Activated B cell treated with CpG ODN at 0.5 μM for 24 hours (primary cell): ENCODE measurements around the gene GNAO1. TPM values are rescaled to one million over a fixed set of nuclear protein-coding genes. Genes with fewer than 3 reads are reported as not detected.

ENCODE experiments used
- ATAC-seq: fragments of 200-7000 bp; cut with Tn5 transposase; one replicate; pipeline ENCODE4 v1.10.0; 2021; ENCODE audit warnings: low read depth, mild to moderate bottlenecking, moderate library complexity
- CTCF ChIA-PET: fragments of 350-600 bp; sonication (Branson Sonifier 250); formaldehyde crosslinking; loops from one replicate; lab custom pipeline; 2021; ENCODE audit warnings: antibody characterized with exemption; lab: Charles Lee
- POLR2A ChIA-PET: fragments of 350-600 bp; sonication (Branson Sonifier 250); formaldehyde crosslinking; loops from one replicate; lab custom pipeline; 2021; ENCODE audit warnings: antibody characterized with exemption; lab: Charles Lee
- DNase-seq: peaks from one replicate; pipeline ENCODE4 v3.0.0; 2022
- H3K27ac Mint-ChIP-seq: one replicate; pipeline ENCODE4 v1.8.0; 2020; ENCODE audit warnings: mixed read lengths
- H3K27me3 Mint-ChIP-seq: one replicate; pipeline ENCODE4 v1.8.0; 2021; ENCODE audit warnings: mixed read lengths
- H3K36me3 Mint-ChIP-seq: one replicate; pipeline ENCODE4 v1.8.0; 2021; ENCODE audit warnings: low read depth, mixed read lengths
- H3K4me1 Mint-ChIP-seq: one replicate; pipeline ENCODE4 v1.8.0; 2021; ENCODE audit warnings: mixed read lengths
- H3K4me3 Mint-ChIP-seq: one replicate; pipeline ENCODE4 v1.8.0; 2020; ENCODE audit warnings: mild to moderate bottlenecking, mixed read lengths
- H3K9me3 Mint-ChIP-seq: one replicate; pipeline ENCODE4 v1.8.0; 2020; ENCODE audit warnings: mixed read lengths
- CTCF ChIP-seq: fragments of 200-600 bp; IDR thresholded peaks from one replicate; pipeline ENCODE4 v1.8.0; 2022; ENCODE audit warnings: antibody characterized with exemption, mild to moderate bottlenecking
- intact Hi-C: fragments of 100-400 bp; cut with micrococcal nuclease; formaldehyde crosslinking; loops from one replicate; pipeline ENCODE4 v1.15.1; 2024
- total RNA-seq: library from RNA; stranded (reverse); gene quantifications from 2 replicates; pipeline ENCODE4 v1.2.3, GENCODE V29; 2022

The GNAO1 gene
- total RNA-seq, 1 donor from 2014 or later: 0.53 TPM

DNA sequence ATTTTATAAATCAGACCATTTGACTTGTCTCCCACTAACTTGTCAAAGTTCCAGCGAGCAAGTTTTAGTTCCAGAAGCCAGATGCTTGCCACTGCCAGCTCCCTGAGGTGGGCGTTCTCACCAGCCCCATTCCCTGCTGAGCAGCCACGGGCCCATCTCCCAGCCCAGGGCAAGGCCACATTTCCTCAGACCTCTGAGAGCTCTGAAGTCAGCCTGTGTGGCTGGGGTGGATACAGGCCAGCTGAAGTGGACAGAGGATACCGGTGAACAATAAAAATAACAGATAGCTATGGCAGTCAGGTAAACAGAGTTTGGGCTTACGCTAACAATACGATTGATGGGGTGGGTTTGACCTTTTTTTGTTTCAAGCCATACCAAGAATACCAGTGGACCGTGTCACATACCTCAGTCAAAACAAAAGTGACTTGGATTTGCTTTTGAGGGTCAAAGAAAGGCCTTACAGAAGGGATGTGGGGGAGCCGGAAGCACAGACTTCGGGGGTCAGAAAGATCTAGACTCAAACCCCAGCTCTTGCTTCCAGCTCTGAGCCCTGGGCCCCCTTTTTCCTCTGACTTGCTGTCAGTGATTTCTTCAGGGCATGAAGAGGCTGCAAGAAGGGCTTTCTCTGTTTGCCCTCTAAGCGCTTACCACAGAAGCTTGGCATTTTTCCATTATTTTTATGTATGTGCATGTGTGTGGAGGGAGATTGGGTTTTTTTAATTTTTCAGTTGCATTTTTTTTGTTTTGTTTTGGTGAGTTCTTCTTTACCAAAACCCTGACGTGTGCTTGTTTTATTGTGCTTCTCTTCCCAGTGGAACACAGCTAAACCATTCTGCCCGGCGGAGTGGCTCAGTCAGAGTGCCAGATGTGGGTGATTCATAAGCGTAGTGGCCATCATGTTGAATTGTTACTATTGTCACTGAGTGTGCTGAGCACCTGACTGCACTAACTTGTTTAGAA is 109.9 kb downstream of the GNAO1 start:
- DNase-seq (no peak), ATAC-seq (no peak)
- intact Hi-C loops: no loop called here
- no peak overlapping the region for H3K27ac Mint-ChIP-seq
- no peak overlapping the region for H3K4me3 Mint-ChIP-seq
- no peaks in the 10 kb centered on the region for H3K9me3 Mint-ChIP-seq
- peaks cover 8% of the 10 kb centered on the region for H3K27me3 Mint-ChIP-seq
- H3K36me3 Mint-ChIP-seq: no peaks in the 10 kb centered on the region
- TF ChIP-seq CTCF: no peak
- ChIA-PET POLR2A (no interaction called here), CTCF (no interaction called here)
- H3K4me1 Mint-ChIP-seq: peaks cover 1% of the 10 kb centered on the region

DNA sequence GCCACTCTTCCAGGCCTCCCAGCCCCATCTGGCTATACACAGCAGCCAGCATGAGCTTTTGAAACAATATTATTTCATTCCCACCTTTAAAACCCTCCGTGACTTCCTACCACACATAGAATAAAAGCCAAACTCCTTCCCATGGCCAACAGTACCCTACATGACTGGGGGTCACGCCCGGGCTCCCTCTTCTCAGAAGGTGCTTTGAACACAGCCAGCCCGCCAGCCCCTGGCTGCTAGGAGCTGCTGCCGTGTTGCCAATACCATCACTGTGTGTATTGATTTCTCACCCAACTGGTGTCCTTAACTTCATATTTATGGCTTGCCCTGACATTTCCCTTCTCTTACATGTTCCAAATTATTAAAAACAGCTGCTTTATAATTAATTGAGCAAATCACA is 111.2 kb downstream of the GNAO1 start:
- DNase-seq (no peak), ATAC-seq (no peak)
- CTCF ChIA-PET: no interaction called here
- Mint-ChIP-seq H3K36me3 (no peaks in the 10 kb centered on the region), H3K27me3 (peaks cover 6% of the 10 kb centered on the region), H3K27ac (no peak overlapping the region), H3K9me3 (no peaks in the 10 kb centered on the region), H3K4me1 (no peaks in the 10 kb centered on the region), H3K4me3 (no peak overlapping the region)
- intact Hi-C loops: no loop called here
- TF ChIP-seq CTCF: no peak
- POLR2A ChIA-PET: no interaction called here

- DNase-seq: no peak
- no peak for ATAC-seq
- Mint-ChIP-seq H3K27me3 (peaks cover 8% of the 10 kb centered on the region), H3K27ac (no peak overlapping the region), H3K4me3 (no peak overlapping the region), H3K4me1 (no peaks in the 10 kb centered on the region), H3K36me3 (no peaks in the 10 kb centered on the region), H3K9me3 (no peaks in the 10 kb centered on the region)
- no peak for TF ChIP-seq CTCF
- ChIA-PET POLR2A (no interaction called here), CTCF (no interaction called here)
- intact Hi-C loops: no loop called here
These were observed 111.9 kb downstream of the GNAO1 start for GRCh38 chr16:56303066-56303715.

DNA sequence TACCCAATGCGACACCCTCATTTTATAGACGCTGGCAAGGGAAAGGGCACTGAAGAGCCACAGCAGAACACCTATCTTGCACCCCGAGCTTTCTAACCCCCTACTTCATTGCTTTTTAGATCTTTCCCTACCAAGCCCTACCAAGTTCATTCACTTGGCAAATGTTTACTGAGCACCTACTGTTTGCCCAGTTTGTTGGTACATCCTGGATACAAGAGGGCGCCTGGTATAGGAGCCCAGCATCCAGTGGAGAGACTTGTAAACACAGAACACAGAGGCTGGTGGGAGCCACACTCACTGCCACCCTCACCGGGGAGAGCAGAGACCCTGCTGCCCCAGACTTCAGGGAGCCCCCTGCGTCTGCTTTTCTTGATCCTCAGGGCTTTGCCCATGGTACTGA is 112.6 kb downstream of the GNAO1 start:
- ChIA-PET POLR2A (no interaction called here), CTCF (no interaction called here)
- intact Hi-C loops: no loop called here
- no peak for DNase-seq
- H3K36me3 Mint-ChIP-seq: no peaks in the 10 kb centered on the region
- TF ChIP-seq CTCF: no peak
- no peak overlapping the region for H3K4me3 Mint-ChIP-seq
- peaks cover 7% of the 10 kb centered on the region for H3K27me3 Mint-ChIP-seq
- no peaks in the 10 kb centered on the region for H3K4me1 Mint-ChIP-seq
- no peak overlapping the region for H3K27ac Mint-ChIP-seq
- H3K9me3 Mint-ChIP-seq: no peaks in the 10 kb centered on the region
- ATAC-seq: no peak

DNA sequence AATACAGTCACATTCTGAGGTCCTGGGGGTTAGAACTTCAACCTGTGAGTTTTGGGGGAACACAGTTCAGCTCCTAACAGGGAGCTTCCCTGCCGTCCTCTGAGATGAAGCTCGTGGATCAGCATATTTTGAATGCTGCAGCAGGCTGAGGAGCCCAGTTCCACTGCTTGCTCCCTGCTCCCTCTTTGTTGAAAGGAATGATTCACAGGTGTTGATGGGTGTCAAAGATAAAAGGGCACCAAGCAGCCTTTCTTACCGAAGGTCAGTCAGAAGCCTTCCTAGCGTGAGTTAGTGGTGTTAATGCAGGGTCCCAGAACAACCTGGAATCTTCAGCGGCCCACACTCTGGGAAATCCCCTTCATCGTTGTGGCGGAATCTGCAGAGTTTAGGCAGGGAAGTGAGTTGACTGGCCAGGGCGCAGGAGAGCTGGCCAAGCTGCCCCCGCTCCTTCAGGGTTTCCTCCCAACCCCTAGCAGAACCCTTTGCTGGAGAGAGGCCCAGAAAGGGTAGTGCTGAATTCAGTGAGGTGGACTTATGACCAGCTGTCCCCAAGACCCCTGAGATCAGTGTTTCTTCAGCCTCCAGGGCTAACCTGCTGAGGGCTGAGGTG is 114.8 kb downstream of the GNAO1 start:
- POLR2A ChIA-PET: no interaction called here
- Mint-ChIP-seq H3K4me3 (no peak overlapping the region), H3K4me1 (no peaks in the 10 kb centered on the region), H3K36me3 (no peaks in the 10 kb centered on the region), H3K27me3 (peaks cover 7% of the 10 kb centered on the region), H3K27ac (no peak overlapping the region), H3K9me3 (peaks cover 3% of the 10 kb centered on the region)
- DNase-seq (no peak), ATAC-seq (no peak)
- no peak for TF ChIP-seq CTCF
- CTCF ChIA-PET: interaction anchor here (0.6 kb wide), 1 partner anchor 12 kb away, joined by 3 read pairs; no protein-coding TSS in a partner anchor
- intact Hi-C loops: no loop called here
